Upper lobe of left lung (tissue), 6 donors: ENCODE data around the gene SPESP1. TPM values are rescaled to one million over a fixed set of nuclear protein-coding genes. Genes with fewer than 3 reads are reported as not detected.

Experiments
- ATAC-seq, 2 donors: fragments of 200-7000 bp; cut with Tn5 transposase; one replicate each; pipeline ENCODE4 v1.9.1; 2022; ENCODE audit warnings: mild to moderate bottlenecking in 2 of 2, moderate library complexity in 2 of 2; ENCODE audit not compliant: low FRiP score in 2 of 2
- DNase-seq, 2 donors: peaks; one replicate each; pipeline ENCODE4 v3.0.0-alpha.2; 2019 to 2020
- H3K27ac ChIP-seq, 4 donors: fragments of 200-600 bp; sonication (generic); one replicate each; pipeline ENCODE4 v1.5.1; 2016 to 2019
- H3K27me3 ChIP-seq, 4 donors: fragments of 200-600 bp; sonication (generic); one replicate each; pipeline ENCODE4 v1.5.1; 2017 to 2019
- H3K36me3 ChIP-seq, 4 donors: fragments of 200-600 bp; sonication (generic); one replicate each; pipeline ENCODE4 v1.5.1; 2016 to 2019
- H3K4me1 ChIP-seq, 4 donors: fragments of 200-600 bp; sonication (generic); one replicate each; pipeline ENCODE4 v1.5.1; 2018 to 2019
- H3K4me3 ChIP-seq, 4 donors: fragments of 200-600 bp; sonication (generic); one replicate each; pipeline ENCODE4 v1.5.1; 2017 to 2019; ENCODE audit warnings: mild to moderate bottlenecking in 2 of 4, moderate library complexity in 1 of 4
- H3K9me3 ChIP-seq, 4 donors: fragments of 200-600 bp; sonication (generic); one replicate each; pipeline ENCODE4 v1.5.1; 2018 to 2019
- CTCF ChIP-seq, 6 experiments: fragments of 450-650 bp in 4 of 6; fragments of 200-600 bp in 2 of 6; sonication (generic) in 2 of 6; IDR thresholded peaks; one replicate each; pipeline ENCODE4 v1.5.1; 2016 to 2019; ENCODE audit warnings: antibody characterized with exemption in 6 of 6
- EP300 ChIP-seq, 4 donors: sonication (generic); formaldehyde crosslinking; IDR thresholded peaks; one replicate each; pipeline ENCODE4 v1.5.1; 2017; ENCODE audit warnings: antibody characterized with exemption in 4 of 4, control low read depth in 2 of 4
- POLR2A ChIP-seq, 4 donors: fragments of 450-650 bp; IDR thresholded peaks; one replicate each; pipeline ENCODE4 v1.5.1; 2016 to 2017; ENCODE audit warnings: antibody characterized with exemption in 4 of 4, mild to moderate bottlenecking in 2 of 4
- POLR2AphosphoS5 ChIP-seq, 2 donors: sonication (generic); formaldehyde crosslinking; IDR thresholded peaks; one replicate each; pipeline ENCODE4 v1.5.1; 2017; ENCODE audit warnings: antibody characterized with exemption in 2 of 2
- WGBS, 2 donors: methylation state at CpG; one replicate each; pipeline ENCODE4 v1.1.5; 2017 to 2018; 5-methylcytosine and 5-hydroxymethylcytosine counted together
- total RNA-seq, 6 donors: library from RNA; depleted of rRNA in 4 of 6; stranded (reverse); fragments of >200 nt in 4 of 6; gene quantifications; one replicate each; pipeline versions ENCODE4 v1.1.0 to v1.2.1, GENCODE V29; 2016 to 2021
- donor health status: DM: no; HTN: no; CAD: no; lungs with moderate emphysema.
- donor health status: DM: no; HTN: yes; CAD: no; lungs with severe emphysema.

The SPESP1 gene
- total RNA-seq, 6 donors from 2014 or later, result 0.91 to 5.1 (median 2.5) TPM; not detected in 1

GRCh38 chr15:68933001-68933400 is 2.7 kb downstream of the SPESP1 start:
- ATAC-seq (no peak), DNase-seq (no peak)
- Histone ChIP-seq H3K36me3 (no peaks in the 10 kb centered on the region), H3K9me3 (no peaks in the 10 kb centered on the region), H3K27me3 (no peaks in the 10 kb centered on the region), H3K4me3 (no peak overlapping the region), H3K27ac (no peak overlapping the region), H3K4me1 (no peaks in the 10 kb centered on the region)
- 81 to 83% methylated on average over 6 of the region's 6 CpGs for WGBS, 2 donors
- TF ChIP-seq POLR2AphosphoS5 (IDR thresholded peaks at IDR 0.05) (no peak), CTCF (IDR thresholded peaks at IDR 0.05) (no peak)

GRCh38 chr15:68934341-68934740 is 4.0 kb downstream of the SPESP1 start:
- ATAC-seq (no peak), DNase-seq (no peak)

GRCh38 chr15:68935400-68935937 is 5.1 kb downstream of the SPESP1 start:
- no peaks in the 10 kb centered on the region for H3K9me3 ChIP-seq
- H3K27me3 ChIP-seq, result no peaks in the 10 kb centered on the region
- DNase-seq (no peak), ATAC-seq (no peak)
- no peak overlapping the region for H3K27ac ChIP-seq
- no peaks in the 10 kb centered on the region for H3K4me1 ChIP-seq
- H3K36me3 ChIP-seq, result no peaks in the 10 kb centered on the region
- H3K4me3 ChIP-seq, result no peak overlapping the region
- 85 to 95% methylated on average over 2 of the region's 2 CpGs for WGBS, 2 donors
- TF ChIP-seq POLR2AphosphoS5 (IDR thresholded peaks at IDR 0.05), result no peak
- TF ChIP-seq EP300 (IDR thresholded peaks at IDR 0.05), result no peak
- TF ChIP-seq POLR2A (IDR thresholded peaks at IDR 0.05), result no peak
- no peak for TF ChIP-seq CTCF (IDR thresholded peaks at IDR 0.05)

More at GRCh38 chr15:68934341-68934740, 4.0 kb downstream of the SPESP1 start:
- Histone ChIP-seq H3K27me3 (no peaks in the 10 kb centered on the region), H3K27ac (no peak overlapping the region), H3K4me3 (no peak overlapping the region), H3K9me3 (no peaks in the 10 kb centered on the region), H3K4me1 (no peaks in the 10 kb centered on the region), H3K36me3 (no peaks in the 10 kb centered on the region)
- no peak for TF ChIP-seq POLR2AphosphoS5 (IDR thresholded peaks at IDR 0.05)
- TF ChIP-seq POLR2A (IDR thresholded peaks at IDR 0.05), result no peak
- no peak for TF ChIP-seq CTCF (IDR thresholded peaks at IDR 0.05)
- no peak for TF ChIP-seq EP300 (IDR thresholded peaks at IDR 0.05)

GRCh38 chr15:68939501-68939900 is 9.2 kb downstream of the SPESP1 start:
- H3K36me3 ChIP-seq, result no peaks in the 10 kb centered on the region
- ATAC-seq, result no peak

More at GRCh38 chr15:68939501-68939900, 9.2 kb downstream of the SPESP1 start:
- no peak overlapping the region for H3K27ac ChIP-seq
- no peak overlapping the region for H3K4me3 ChIP-seq
- H3K9me3 ChIP-seq, result no peaks in the 10 kb centered on the region
- H3K4me1 ChIP-seq, result no peaks in the 10 kb centered on the region
- TF ChIP-seq POLR2A (IDR thresholded peaks at IDR 0.05) (no peak), POLR2AphosphoS5 (IDR thresholded peaks at IDR 0.05) (no peak), EP300 (IDR thresholded peaks at IDR 0.05) (no peak), CTCF (IDR thresholded peaks at IDR 0.05) (no peak)
- no peak for DNase-seq
- 46 to 72% methylated on average over 1 of the region's 1 CpG for WGBS, 2 donors
- H3K27me3 ChIP-seq, result no peaks in the 10 kb centered on the region
